ENCODE data around the gene LRRC8D.
A peak's percentile ranks its signal among the peaks of the same experiment; 100 is the strongest.

LRRC8D gene

DNA sequence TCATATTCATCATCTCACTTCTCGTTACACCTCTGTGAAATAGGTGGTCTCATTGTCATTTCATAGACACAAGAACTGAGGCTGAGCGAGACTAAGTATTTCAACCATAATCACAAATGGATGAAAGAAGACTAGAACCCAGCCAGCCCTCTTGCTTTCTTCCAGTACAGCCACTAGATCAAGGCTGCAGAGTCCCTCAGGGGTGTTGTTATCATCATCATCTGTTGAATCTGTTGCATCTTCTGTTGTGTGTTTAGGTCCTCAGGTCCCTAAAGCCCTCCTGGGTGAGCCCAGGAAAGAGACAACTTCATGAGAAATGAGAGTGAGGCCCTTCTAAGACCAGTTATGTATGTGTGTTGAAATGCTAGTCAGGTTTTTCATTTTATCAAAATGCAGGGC lies 87.4 kb downstream of the LRRC8D start:
- H3K9ac ChIP-seq, result peak overlapping the region in 10 of 11 experiments; percentile 19 to 69 (median 56); a peak in 17 of 22 replicates
- peak overlapping the region in 10 of 11 experiments; percentile 66 to 86 (median 76); a peak in 20 of 22 replicates for H3K27ac ChIP-seq
- H3K9me3 ChIP-seq (replicated peaks in 1 of 11), result peaks cover 0 to 11% (median 0%) of the 10 kb centered on the region in 11 experiments; a peak in 5 of 22 replicates
- H3K4me2 ChIP-seq, result peak overlapping the region; percentile 66 to 90 (median 77)
- H3K27me3 ChIP-seq, result no peaks in the 10 kb centered on the region
- peaks cover 0 to 100% (median 10%) of the 10 kb centered on the region in 11 experiments; a peak in 13 of 22 replicates for H4K20me1 ChIP-seq
- TF ChIP-seq Cebpa-rat (IDR thresholded peaks at IDR 0.05), result no peak
- peak overlapping the region in 3 of 10 experiments; percentile 1 to 34 (median 30); a peak in 2 of 20 replicates for H3K4me3 ChIP-seq
- H3K4me1 ChIP-seq, result peaks cover 65 to 86% (median 70%) of the 10 kb centered on the region in 10 experiments
- H3K36me3 ChIP-seq, result peaks cover 12 to 42% (median 32%) of the 10 kb centered on the region in 11 experiments; a peak in 18 of 22 replicates

DNA sequence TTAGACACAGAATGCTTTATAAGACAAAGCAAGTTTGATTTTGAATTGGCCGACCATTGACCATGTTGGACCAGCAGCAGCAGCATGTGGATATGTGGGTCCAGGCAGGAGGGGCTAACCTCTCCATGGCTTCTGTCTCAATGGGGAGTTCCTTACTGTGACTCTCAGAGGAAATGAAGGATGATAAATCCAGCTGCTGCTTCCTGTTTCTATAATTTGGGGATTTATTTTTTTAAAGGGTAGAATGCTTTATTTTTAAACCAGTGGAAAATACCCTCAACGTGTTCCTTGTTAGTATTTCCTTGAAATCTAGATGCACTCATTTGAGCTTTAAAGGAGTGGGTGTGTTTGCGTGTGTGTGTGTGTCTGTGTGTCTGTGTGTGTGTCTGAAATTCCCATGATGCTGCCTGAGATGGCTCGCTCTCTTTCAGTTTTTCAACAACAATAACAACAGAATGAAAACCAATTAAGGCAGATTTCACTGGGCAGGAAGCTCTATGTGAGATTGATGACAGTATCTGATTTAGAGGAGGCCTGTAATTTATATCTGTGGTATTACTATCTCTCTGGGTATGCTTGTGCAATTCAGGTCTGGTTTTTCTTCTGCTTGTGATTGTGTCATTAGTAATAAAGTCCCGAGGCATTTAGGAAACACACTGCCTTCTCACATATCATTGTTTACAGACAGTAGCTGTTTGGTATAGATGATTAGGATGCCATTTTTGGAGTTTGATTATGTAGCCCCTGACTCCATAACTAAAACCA lies 88.0 kb downstream of the LRRC8D start:
- Histone ChIP-seq H3K4me1 (peaks cover 59 to 80% (median 64%) of the 10 kb centered on the region in 10 experiments), H3K9ac (peak overlapping the region in 10 of 11 experiments; percentile 19 to 69 (median 56); a peak in 18 of 22 replicates), H3K4me3 (peak overlapping the region in 3 of 10 experiments; percentile 1 to 34 (median 30); a peak in 4 of 20 replicates), H3K4me2 (peak overlapping the region; percentile 66 to 90 (median 77)), H3K27me3 (no peaks in the 10 kb centered on the region), H3K36me3 (peaks cover 18 to 48% (median 36%) of the 10 kb centered on the region in 11 experiments; a peak in 19 of 22 replicates), H3K27ac (peak overlapping the region in 10 of 11 experiments; percentile 66 to 86 (median 76); a peak in 20 of 22 replicates), H3K9me3 (replicated peaks in 1 of 11) (peaks cover 0 to 11% (median 0%) of the 10 kb centered on the region in 11 experiments; a peak in 5 of 22 replicates), H4K20me1 (peaks cover 0 to 100% (median 9%) of the 10 kb centered on the region in 11 experiments; a peak in 13 of 22 replicates)
- peak in 2 of 11 experiments; percentile 41 to 54; a peak in 1 of 22 replicates for TF ChIP-seq Cebpa-rat (IDR thresholded peaks at IDR 0.05)

DNA sequence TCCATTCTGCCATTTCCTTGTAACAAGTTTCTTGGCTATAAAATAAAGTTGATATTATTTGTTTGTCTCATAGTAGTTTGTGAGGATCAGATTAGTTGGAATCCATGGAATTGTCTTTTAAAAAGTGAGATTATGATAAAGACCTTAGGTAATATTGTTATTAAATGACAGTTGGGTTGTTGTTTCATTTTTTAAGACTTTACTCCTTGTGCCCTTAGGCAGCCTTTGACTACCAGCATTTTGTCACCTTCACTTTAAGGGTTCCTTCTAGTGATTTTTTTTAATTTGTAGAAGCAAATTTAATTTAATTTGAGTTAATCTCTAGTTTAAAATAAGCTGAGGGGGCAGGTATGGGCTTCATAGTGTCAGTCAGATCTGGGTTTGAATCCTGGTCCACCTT lies 89.4 kb downstream of the LRRC8D start:
- H3K27me3 ChIP-seq, result no peaks in the 10 kb centered on the region
- H3K27ac ChIP-seq, result peak overlapping the region in 7 of 11 experiments; percentile 67 to 86 (median 77); a peak in 6 of 22 replicates
- H3K9ac ChIP-seq, result no peak overlapping the region

DNA sequence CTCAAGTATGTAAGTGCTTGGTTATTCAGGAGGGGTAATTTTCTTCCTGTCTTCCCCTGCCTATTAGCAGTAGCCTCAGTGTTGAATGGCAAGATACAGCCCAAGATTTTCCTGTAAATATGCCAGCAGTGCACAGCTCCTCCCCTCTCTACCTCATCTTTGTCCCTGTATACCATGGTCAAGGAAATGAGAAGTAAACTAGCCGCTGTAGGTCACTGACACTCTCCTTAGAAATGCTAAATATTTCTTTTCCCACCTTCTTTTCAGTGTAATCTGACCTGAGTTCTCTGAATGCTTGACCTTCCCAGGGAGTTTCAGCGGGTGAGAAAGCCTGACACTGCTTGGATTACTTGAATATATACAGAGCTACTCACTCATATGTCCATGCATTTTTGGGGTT lies 89.9 kb downstream of the LRRC8D start:
- Histone ChIP-seq H4K20me1 (peaks cover 0 to 100% (median 4%) of the 10 kb centered on the region in 11 experiments; a peak in 10 of 22 replicates), H3K9ac (no peak overlapping the region), H3K27ac (peak overlapping the region in 3 of 11 experiments; percentile 67 to 85 (median 77); a peak in 1 of 22 replicates), H3K4me3 (no peak overlapping the region), H3K27me3 (no peaks in the 10 kb centered on the region), H3K4me1 (peaks cover 40 to 61% (median 45%) of the 10 kb centered on the region in 10 experiments), H3K36me3 (peaks cover 26 to 59% (median 40%) of the 10 kb centered on the region in 11 experiments; a peak in 20 of 22 replicates), H3K4me2 (no peak overlapping the region), H3K9me3 (replicated peaks in 1 of 11) (peaks cover 0 to 11% (median 0%) of the 10 kb centered on the region in 11 experiments; a peak in 5 of 22 replicates)
- no peak for TF ChIP-seq Cebpa-rat (IDR thresholded peaks at IDR 0.05)

More for the DNA sequence above, 89.4 kb downstream of the LRRC8D start:
- Histone ChIP-seq H3K4me3 (no peak overlapping the region), H3K9me3 (replicated peaks in 1 of 11) (peaks cover 0 to 11% (median 0%) of the 10 kb centered on the region in 11 experiments; a peak in 5 of 22 replicates), H3K4me1 (peaks cover 45 to 66% (median 50%) of the 10 kb centered on the region in 10 experiments), H3K36me3 (peaks cover 30 to 59% (median 43%) of the 10 kb centered on the region in 11 experiments; a peak in 20 of 22 replicates), H3K4me2 (no peak overlapping the region), H4K20me1 (peaks cover 0 to 100% (median 0%) of the 10 kb centered on the region in 11 experiments; a peak in 9 of 22 replicates)
- no peak for TF ChIP-seq Cebpa-rat (IDR thresholded peaks at IDR 0.05)

DNA sequence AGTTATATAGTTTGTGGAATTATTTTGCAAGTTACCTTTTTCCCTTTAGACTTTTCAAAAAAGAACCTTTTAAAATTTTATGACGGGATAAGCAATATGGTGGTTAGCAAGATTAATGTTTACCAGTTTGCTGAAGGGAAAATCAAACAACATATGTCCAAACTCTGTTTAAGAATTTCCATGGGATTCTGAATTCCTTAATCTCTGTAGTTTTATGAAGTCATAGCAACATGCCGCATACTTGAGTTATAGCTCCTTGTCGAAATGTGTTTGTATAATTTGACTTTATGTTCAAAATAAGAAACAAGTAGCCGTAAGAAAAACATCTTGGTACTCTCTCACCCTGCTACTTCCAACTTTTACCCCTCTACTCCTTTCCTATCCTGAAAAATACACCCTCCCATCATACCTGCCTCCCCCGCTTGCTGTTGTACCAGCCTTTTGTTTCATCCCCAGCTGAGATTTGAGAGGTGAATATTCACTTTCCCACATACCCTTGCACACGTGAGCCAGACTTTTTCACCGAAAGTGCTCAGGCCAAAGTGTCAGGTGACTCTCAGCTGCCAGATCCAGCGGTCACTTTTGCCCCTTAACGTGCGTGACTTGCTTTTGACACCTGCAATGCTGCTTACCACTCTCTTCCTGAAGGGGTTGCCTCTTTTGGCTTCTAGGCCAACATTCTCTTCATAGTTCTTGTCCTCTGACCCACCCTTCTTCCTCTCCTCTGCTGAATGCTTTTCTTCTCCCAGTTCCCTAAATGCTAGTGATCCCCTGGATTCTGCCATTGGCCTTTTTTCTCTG lies 90.6 kb downstream of the LRRC8D start:
- Histone ChIP-seq H3K4me1 (peaks cover 34 to 55% (median 39%) of the 10 kb centered on the region in 10 experiments), H3K9me3 (replicated peaks in 1 of 11) (peaks cover 0 to 11% (median 0%) of the 10 kb centered on the region in 11 experiments; a peak in 5 of 22 replicates), H3K36me3 (peaks cover 26 to 57% (median 37%) of the 10 kb centered on the region in 11 experiments; a peak in 19 of 22 replicates), H3K4me3 (no peak overlapping the region), H3K9ac (no peak overlapping the region), H3K4me2 (no peak overlapping the region), H3K27ac (no peak overlapping the region), H4K20me1 (peaks cover 0 to 100% (median 4%) of the 10 kb centered on the region in 11 experiments; a peak in 10 of 22 replicates), H3K27me3 (no peaks in the 10 kb centered on the region)
- no peak for TF ChIP-seq Cebpa-rat (IDR thresholded peaks at IDR 0.05)

DNA sequence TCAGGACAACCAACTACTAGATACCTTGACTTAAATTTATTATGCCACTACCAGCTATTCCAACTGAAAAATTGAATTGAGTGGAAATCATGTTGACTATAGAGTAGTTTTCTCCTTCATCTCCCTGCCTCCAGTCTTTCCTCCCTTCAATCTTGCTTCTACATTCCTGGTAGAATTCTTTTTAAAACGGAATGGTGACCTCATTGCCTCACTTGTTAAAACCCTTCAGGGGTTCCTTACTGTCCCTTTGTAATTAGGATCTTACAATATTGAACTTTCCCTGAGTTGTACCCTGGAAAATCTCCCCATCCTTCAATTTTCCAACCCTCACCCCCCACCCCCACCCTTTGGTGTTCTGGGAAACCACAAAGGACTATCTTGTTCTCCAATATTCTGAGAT lies 91.2 kb downstream of the LRRC8D start:
- Histone ChIP-seq H3K36me3 (peaks cover 27 to 63% (median 42%) of the 10 kb centered on the region in 11 experiments; a peak in 20 of 22 replicates), H3K4me2 (no peak overlapping the region), H3K27me3 (no peaks in the 10 kb centered on the region), H3K4me1 (peaks cover 27 to 48% (median 32%) of the 10 kb centered on the region in 10 experiments), H3K27ac (no peak overlapping the region), H3K9ac (no peak overlapping the region), H3K9me3 (replicated peaks in 1 of 11) (peaks cover 0 to 11% (median 0%) of the 10 kb centered on the region in 11 experiments; a peak in 5 of 22 replicates), H4K20me1 (peaks cover 0 to 100% (median 4%) of the 10 kb centered on the region in 11 experiments; a peak in 11 of 22 replicates), H3K4me3 (no peak overlapping the region)
- no peak for TF ChIP-seq Cebpa-rat (IDR thresholded peaks at IDR 0.05)

DNA sequence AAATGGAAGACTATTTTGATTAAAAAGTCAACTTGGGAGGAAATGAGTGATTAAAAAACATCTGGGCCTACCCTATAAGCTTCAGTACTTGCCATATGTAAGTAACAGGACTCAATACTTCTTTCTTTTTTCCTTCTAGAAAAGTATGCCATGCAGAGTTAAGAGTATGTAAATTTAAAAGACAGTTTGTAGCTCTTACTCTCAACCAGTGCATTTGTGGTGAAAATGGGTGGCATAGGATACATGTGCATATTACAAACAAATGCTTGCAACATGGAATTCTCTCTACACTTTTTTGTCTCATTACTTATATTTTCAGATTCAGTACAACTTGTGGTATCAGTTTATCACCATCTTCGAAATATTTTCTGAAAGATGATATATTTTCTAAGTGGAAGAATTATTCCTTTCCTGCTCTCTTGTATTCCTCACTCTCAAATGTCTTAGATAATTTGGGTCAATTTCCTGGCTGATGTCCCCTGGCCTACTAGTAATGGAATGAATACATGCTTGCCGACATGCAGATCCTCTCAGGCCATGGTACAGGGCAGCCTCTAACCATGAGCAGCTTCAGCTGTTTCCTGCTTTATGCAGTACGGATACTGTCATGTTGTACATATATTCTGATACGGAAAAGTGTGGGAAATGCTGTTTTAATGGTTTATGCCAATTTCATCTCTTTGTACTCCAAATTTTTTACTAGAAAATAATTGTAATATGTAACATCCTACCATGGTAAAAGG lies 92.7 kb downstream of the LRRC8D start:
- no peak overlapping the region for H3K27ac ChIP-seq
- TF ChIP-seq Cebpa-rat (IDR thresholded peaks at IDR 0.05), result no peak
- peaks cover 0 to 11% (median 0%) of the 10 kb centered on the region in 11 experiments; a peak in 5 of 22 replicates for H3K9me3 ChIP-seq (replicated peaks in 1 of 11)
- peaks cover 12 to 33% (median 17%) of the 10 kb centered on the region in 10 experiments for H3K4me1 ChIP-seq
- peaks cover 4 to 100% (median 8%) of the 10 kb centered on the region in 11 experiments; a peak in 15 of 22 replicates for H4K20me1 ChIP-seq
- H3K4me3 ChIP-seq, result no peak overlapping the region
- H3K27me3 ChIP-seq, result no peaks in the 10 kb centered on the region
- no peak overlapping the region for H3K4me2 ChIP-seq
- no peak overlapping the region for H3K9ac ChIP-seq
- H3K36me3 ChIP-seq, result peaks cover 30 to 78% (median 54%) of the 10 kb centered on the region in 11 experiments

Measured in BLaER1 treated with 17β-estradiol and CSF1 and Interleukin-3, amounts not matched to agents 10 nM and 100 nM (cell line).